Measurements from ENCODE around the gene ARMH3.

ARMH3 gene

GRCh38 chr10:101968286-101968939, 87.6 kb downstream of the ARMH3 start:
- no peak overlapping the region for H3K4me3 ChIP-seq (replicated peaks; ENCODE audit: low read depth, low read length)
- no peak for TF ChIP-seq CTCF (IDR thresholded peaks at IDR 0.05; ENCODE audit: low read length, missing control alignments)

GRCh38 chr10:101967713-101968112, 88.3 kb downstream of the ARMH3 start:
- no peak overlapping the region for H3K4me3 ChIP-seq (replicated peaks; ENCODE audit: low read depth, low read length)
- DNase-seq (ENCODE audit: low read depth) = peak; percentile 20
- no peak for TF ChIP-seq CTCF (IDR thresholded peaks at IDR 0.05; ENCODE audit: low read length, missing control alignments)

More at GRCh38 chr10:101968286-101968939, 87.6 kb downstream of the ARMH3 start:
- no peak for DNase-seq (ENCODE audit: low read depth)

- H3K4me3 ChIP-seq (replicated peaks; ENCODE audit: low read depth, low read length) = no peak overlapping the region
- no peak for DNase-seq (ENCODE audit: low read depth)
- no peak for TF ChIP-seq CTCF (IDR thresholded peaks at IDR 0.05; ENCODE audit: low read length, missing control alignments)
These were observed 88.9 kb downstream of the ARMH3 start for GRCh38 chr10:101967119-101967518.

GRCh38 chr10:101965075-101965765, 90.8 kb downstream of the ARMH3 start:
- no peak overlapping the region for H3K4me3 ChIP-seq (replicated peaks; ENCODE audit: low read depth, low read length)
- no peak for DNase-seq (ENCODE audit: low read depth)
- no peak for TF ChIP-seq CTCF (IDR thresholded peaks at IDR 0.05; ENCODE audit: low read length, missing control alignments)

GRCh38 chr10:101961591-101962498, 94.1 kb downstream of the ARMH3 start:
- DNase-seq (ENCODE audit: low read depth) = peak; percentile 65
- no peak for TF ChIP-seq CTCF (IDR thresholded peaks at IDR 0.05; ENCODE audit: low read length, missing control alignments)
- no peak overlapping the region for H3K4me3 ChIP-seq (replicated peaks; ENCODE audit: low read depth, low read length)

GRCh38 chr10:101960879-101961395, 95.0 kb downstream of the ARMH3 start:
- no peak for TF ChIP-seq CTCF (IDR thresholded peaks at IDR 0.05; ENCODE audit: low read length, missing control alignments)
- H3K4me3 ChIP-seq (replicated peaks; ENCODE audit: low read depth, low read length) = no peak overlapping the region
- no peak for DNase-seq (ENCODE audit: low read depth)
